Measurements from ENCODE around the gene BEND6.

DNA sequence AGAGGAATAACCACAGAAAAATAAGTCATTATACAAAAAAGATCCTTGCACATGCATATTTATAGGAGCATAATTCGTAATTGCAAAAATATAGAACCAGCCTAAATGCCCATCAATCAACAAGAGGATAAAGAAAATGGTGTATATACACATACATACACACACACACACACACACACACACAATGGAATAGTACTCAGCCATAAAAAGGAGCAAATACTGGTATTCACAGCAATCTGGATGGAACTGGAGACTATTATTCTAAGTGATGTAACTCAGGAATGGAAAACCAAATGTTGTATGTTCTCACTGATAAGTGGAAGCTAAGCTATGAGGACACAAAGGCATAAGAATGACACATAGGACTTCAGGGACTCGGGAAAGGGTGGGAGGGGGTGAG is 89.7 kb downstream of the BEND6 start:
- TF ChIP-seq, protein P1, sequence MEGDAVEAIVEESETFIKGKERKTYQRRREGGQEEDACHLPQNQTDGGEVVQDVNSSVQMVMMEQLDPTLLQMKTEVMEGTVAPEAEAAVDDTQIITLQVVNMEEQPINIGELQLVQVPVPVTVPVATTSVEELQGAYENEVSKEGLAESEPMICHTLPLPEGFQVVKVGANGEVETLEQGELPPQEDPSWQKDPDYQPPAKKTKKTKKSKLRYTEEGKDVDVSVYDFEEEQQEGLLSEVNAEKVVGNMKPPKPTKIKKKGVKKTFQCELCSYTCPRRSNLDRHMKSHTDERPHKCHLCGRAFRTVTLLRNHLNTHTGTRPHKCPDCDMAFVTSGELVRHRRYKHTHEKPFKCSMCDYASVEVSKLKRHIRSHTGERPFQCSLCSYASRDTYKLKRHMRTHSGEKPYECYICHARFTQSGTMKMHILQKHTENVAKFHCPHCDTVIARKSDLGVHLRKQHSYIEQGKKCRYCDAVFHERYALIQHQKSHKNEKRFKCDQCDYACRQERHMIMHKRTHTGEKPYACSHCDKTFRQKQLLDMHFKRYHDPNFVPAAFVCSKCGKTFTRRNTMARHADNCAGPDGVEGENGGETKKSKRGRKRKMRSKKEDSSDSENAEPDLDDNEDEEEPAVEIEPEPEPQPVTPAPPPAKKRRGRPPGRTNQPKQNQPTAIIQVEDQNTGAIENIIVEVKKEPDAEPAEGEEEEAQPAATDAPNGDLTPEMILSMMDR (IDR thresholded peaks at IDR 0.05; ENCODE audit: poor library complexity, severe bottlenecking): no peak
- TF ChIP-seq SMC3 (conservative IDR thresholded peaks at IDR 0.05; ENCODE audit: poor library complexity) (no peak), RAD21 (conservative IDR thresholded peaks at IDR 0.05) (no peak), EZH2 (IDR thresholded peaks at IDR 0.05; ENCODE audit: borderline replicate concordance, insufficient read depth, low read length, poor library complexity, severe bottlenecking) (no peak), POLR2AphosphoS5 (IDR thresholded peaks at IDR 0.05) (no peak)

All from neural cell (in vitro differentiated cells).